ENCODE data around the gene DOLPP1. TPM values are rescaled to one million over a fixed set of nuclear protein-coding genes. Genes with fewer than 3 reads are reported as not detected.
"Not testable (repeated sequence)": the region's sequence is repeated elsewhere in the genome, so short reads cannot be mapped to it uniquely, and the experiment has no call there.

The DOLPP1 gene, protein sequence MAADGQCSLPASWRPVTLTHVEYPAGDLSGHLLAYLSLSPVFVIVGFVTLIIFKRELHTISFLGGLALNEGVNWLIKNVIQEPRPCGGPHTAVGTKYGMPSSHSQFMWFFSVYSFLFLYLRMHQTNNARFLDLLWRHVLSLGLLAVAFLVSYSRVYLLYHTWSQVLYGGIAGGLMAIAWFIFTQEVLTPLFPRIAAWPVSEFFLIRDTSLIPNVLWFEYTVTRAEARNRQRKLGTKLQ
- 10 to 100 TPM; 12.3 to 20.8 TPM for total RNA-seq

DNA sequence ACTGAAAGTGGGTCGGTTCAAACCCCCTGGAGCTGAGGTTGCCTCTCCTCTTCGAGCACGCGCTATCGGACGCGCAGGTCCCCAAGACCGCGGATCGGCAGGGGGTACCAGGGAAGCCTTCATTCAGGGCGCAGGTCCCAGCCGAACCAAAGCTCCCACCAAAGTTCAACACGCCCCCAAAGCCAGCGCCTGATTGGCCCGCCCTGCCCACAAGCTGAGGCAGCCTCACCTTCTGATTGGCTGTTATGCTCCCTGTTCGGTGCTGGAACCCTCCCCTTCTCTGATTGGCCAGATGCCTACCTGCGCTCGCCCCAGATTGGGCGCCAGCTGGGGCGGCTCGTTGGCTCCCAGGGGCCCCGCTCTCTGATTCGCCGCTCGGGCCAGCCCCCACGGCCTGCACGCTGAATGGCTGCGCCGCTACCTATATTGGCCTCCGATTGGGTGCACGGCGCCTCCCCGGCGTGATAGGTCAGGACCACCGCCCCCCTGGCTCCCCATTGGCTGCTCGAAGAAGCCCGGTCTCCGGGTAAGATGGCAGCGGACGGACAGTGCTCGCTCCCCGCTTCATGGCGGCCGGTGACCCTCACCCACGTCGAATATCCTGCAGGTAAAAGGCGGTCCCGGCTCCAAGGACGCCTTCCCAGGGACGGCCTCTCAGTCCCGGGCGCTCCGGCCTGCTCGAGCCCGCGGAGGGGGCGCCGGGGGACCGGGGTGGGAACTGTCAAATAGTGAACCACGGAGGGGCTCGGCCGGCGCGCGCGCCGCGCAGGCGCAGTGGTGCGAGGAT lies at the start of gene DOLPP1:
TSS of gene DOLPP1 (plus strand) at position 511 of the 787 bp plus-strand sequence. CDS start at position 532, 21 bp downstream.
- peak within 1 kb of the TSS; percentile 94 for H3K4me3 Mint-ChIP-seq
- peaks cover under 1% of the 10 kb centered on the region for H3K4me1 Mint-ChIP-seq
- peaks cover 8% of the 10 kb centered on the region for H3K36me3 Mint-ChIP-seq (ENCODE audit: low read depth)
- peak; percentile 97 for ATAC-seq (replicated peaks)
- H3K9me3 Mint-ChIP-seq, result no peaks in the 10 kb centered on the region
- H3K27ac Mint-ChIP-seq, result peak within 1 kb of the TSS; percentile 89
- no peaks in the 10 kb centered on the region for H3K27me3 Mint-ChIP-seq

DNA sequence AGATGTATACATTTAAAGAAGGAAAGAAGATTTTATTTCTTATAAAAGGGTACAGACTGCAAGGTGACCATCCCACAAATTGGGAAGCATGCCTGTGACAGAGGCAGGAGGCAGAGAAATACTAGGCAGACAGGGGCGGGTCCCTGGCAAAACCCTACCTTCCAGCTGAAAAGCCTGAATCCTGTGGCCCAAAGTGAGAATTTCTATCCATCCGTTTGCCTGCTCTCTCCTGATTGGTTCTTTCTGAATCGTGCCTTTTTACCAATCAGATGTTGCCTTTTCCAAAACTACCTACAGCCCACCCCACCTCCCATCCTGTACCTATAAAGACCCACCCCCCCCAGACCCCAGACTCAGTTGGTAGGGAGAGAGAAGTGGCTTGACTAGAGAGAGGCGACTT lies 49.4 kb upstream of the DOLPP1 start:
- no peak for ATAC-seq (replicated peaks)
- H3K27ac Mint-ChIP-seq, result no peak overlapping the region
- H3K4me1 Mint-ChIP-seq, result peaks cover 4% of the 10 kb centered on the region
- H3K27me3 Mint-ChIP-seq, result no peaks in the 10 kb centered on the region
- H3K36me3 Mint-ChIP-seq (ENCODE audit: low read depth), result no peaks in the 10 kb centered on the region
- no peaks in the 10 kb centered on the region for H3K9me3 Mint-ChIP-seq
- no peak overlapping the region for H3K4me3 Mint-ChIP-seq

DNA sequence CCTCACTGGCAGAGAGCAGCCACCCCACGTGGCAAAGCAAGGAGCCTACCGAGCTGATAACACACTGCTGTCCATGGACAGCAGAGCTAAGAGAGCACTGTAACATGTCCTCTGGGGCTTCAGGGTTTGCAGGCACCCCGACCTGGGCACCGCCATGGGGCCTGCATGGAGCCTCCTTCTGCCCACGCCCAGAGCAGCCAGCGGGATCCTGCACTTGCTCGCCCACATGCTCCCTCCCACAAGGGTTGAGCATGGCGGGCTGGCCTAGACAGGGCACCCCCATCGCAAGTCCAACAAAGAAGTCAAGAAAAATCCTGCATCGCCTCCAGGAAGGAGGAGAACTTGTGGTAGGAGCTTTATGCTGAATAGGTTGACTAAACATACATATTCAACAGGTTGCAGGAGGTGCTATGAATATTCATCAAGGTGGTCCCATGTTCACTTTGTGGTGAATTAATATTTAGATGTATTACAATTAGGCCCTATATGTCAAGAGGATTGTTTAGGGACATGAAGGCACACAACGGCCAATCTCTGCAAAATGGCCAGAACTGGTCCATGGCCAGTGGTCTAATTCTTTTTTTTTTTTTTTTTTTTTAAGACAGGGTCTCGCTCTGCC lies 48.3 kb upstream of the DOLPP1 start:
- no peak for ATAC-seq (replicated peaks)
- Mint-ChIP-seq H3K4me3 (no peak overlapping the region), H3K4me1 (peaks cover 8% of the 10 kb centered on the region), H3K27me3 (no peaks in the 10 kb centered on the region), H3K36me3 (ENCODE audit: low read depth) (no peaks in the 10 kb centered on the region), H3K9me3 (no peaks in the 10 kb centered on the region), H3K27ac (no peak overlapping the region)

DNA sequence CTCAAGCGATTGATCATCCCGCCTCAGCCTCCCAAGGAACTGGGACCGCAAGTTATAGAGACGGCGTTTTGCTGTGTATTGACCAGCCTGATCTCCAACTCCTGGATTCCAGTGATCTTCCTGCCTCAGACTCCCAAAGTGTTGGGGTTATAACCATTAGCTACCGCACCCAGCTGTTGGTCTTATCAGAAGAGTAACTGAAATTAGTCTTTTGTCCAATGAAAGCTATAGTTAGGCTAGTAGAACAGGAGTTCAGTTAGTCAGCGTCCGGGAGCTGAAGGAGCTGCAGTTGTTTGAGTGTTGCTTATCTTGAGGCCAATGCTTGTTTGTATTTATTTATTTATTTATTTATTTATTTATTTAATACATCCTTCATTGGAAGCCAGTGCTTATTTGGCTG lies 47.7 kb upstream of the DOLPP1 start:
- H3K27me3 Mint-ChIP-seq, result no peaks in the 10 kb centered on the region
- H3K9me3 Mint-ChIP-seq, result no peaks in the 10 kb centered on the region
- H3K4me1 Mint-ChIP-seq, result peaks cover 8% of the 10 kb centered on the region
- H3K36me3 Mint-ChIP-seq (ENCODE audit: low read depth), result no peaks in the 10 kb centered on the region
- no peak overlapping the region for H3K4me3 Mint-ChIP-seq
- ATAC-seq (replicated peaks), result no peak
- H3K27ac Mint-ChIP-seq, result no peak overlapping the region

DNA sequence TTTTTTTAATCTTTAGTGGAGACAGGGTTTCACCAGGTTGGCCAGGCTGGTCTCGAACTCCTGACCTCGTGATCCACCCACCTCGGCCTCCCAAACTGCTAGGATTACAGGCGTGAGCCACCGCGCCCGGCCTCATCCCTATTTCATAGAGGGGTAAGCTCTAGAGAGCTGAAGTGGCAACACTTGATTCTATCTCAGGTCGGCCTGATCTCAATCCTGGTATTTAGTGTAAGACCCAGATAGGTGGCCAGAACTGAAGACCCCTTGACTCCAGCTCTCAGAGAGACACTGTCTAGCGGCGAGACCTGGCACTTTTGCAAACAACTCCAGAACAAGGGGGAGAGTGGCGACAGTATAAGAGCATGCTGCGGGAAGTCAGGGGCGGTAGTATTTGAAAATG lies 45.1 kb upstream of the DOLPP1 start:
- H3K36me3 Mint-ChIP-seq (ENCODE audit: low read depth); H3K9me3 Mint-ChIP-seq; H3K27me3 Mint-ChIP-seq; H3K4me1 Mint-ChIP-seq: not testable (repeated sequence)
- H3K4me3 Mint-ChIP-seq, result peak overlapping the region; percentile 93
- H3K27ac Mint-ChIP-seq, result peak overlapping the region; percentile 87
- ATAC-seq (replicated peaks), result peak; percentile 3

DNA sequence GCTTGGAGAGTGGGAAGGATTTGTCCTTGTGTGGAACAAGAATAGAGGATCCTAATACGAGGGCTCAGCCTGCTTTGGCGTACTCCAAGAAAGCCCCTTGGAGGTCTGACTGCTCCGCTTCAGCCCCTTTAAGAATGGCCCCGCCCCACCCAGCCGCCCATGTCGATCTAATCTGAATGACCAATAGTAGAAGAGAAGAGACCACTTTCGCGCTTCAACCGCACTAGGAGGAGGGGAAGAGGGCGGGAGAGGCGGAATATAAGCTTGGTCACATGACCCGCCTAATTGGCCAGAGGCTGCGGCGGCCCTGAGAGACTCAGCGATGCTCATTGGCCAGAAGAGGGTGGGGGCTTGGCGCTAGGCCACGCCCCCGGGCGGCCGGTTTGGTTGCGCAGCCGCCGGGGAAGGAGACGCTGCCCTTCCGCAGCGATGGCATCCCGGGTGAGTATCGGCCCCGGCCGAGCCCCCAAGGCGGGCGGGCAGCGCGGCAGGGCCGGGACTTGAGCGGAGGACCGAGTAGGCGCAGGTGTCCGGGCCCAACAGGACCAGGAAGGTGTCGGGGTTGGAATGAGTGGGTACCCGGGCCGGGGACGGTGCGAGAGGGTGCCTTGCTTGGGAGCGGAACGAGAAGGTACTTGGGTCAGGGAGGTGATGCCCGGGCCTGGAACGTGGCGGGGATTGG lies 44.5 kb upstream of the DOLPP1 start, which contains the start of gene MIGA2:
TSS of gene MIGA2 (plus strand) at position 386 of the 682 bp plus-strand sequence. CDS start 3,969 bp downstream, outside the sequence.
- peak within 1 kb of the TSS; percentile 87 for H3K27ac Mint-ChIP-seq
- ATAC-seq (replicated peaks), result peak; percentile 99
- no peaks in the 10 kb centered on the region for H3K9me3 Mint-ChIP-seq
- H3K4me3 Mint-ChIP-seq, result peak within 1 kb of the TSS; percentile 93
- peaks cover under 1% of the 10 kb centered on the region for H3K36me3 Mint-ChIP-seq (ENCODE audit: low read depth)
- peaks cover 8% of the 10 kb centered on the region for H3K4me1 Mint-ChIP-seq
- no peaks in the 10 kb centered on the region for H3K27me3 Mint-ChIP-seq

DNA sequence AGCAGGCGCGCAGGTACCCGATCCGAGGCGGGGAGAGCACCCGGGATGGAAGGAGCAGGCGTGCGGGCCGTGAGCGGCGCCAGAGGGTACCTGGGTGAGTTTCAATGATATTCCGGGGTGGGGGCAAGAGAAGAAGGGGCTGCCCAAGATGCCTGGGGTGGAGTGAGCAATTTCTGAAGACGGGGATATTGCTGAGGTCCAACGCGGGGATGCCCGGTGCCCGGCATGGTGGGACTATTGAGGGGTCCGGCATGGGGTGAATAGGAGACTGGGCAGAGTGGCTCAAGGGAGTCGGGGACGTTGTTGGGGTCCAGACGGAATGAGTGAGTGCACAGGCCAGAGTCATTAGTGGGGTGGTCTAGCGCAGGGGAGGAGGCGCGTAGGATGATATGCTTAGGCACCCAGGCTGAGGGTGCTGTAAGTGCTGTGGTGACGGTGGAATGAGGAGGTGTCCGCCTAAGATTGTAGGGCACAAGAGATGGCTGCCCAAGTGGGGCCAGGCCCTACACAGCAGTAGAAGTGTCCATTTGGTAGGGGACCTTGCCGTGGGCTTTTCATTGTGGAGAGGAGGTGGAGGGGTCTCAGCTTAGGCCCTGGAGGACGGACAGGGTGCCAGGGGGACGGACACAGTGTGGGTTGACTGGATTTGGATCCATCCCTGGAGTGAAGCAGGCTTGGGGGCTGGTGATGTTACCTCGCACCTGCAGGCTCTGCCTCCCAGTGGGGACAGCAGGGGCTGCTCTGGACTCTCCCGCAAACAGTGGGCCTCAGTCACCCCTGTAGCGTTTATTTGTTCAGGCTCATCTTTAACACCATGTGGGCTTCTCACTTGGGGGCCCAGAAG lies 43.8 kb upstream of the DOLPP1 start:
- ATAC-seq (replicated peaks), result no peak
- H3K4me3 Mint-ChIP-seq, result peak overlapping the region; percentile 93
- H3K27ac Mint-ChIP-seq, result peak overlapping the region; percentile 87
- no peaks in the 10 kb centered on the region for H3K9me3 Mint-ChIP-seq
- H3K4me1 Mint-ChIP-seq, result peaks cover 8% of the 10 kb centered on the region
- H3K36me3 Mint-ChIP-seq (ENCODE audit: low read depth), result peaks cover 8% of the 10 kb centered on the region
- no peaks in the 10 kb centered on the region for H3K27me3 Mint-ChIP-seq

DNA sequence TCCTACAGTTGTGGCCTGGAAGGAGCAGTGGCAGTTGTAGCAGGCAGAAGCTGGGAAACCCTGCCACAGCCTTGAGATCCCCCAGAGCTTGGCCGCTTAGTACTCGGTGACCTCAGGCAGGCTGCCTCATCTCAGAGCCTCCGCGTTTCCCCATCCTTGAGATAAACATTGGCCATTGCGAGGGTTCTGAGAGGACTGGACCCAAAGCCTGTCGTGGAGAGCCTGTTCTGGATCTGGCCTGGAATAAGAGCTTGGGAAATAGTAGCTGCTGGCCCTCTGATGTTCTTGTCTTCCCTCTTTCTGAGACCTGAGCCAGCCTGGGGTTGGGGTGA lies 43.2 kb upstream of the DOLPP1 start:
- Mint-ChIP-seq H3K9me3 (no peaks in the 10 kb centered on the region), H3K27ac (no peak overlapping the region), H3K36me3 (ENCODE audit: low read depth) (peaks cover 14% of the 10 kb centered on the region), H3K27me3 (no peaks in the 10 kb centered on the region), H3K4me3 (peak overlapping the region; percentile 93), H3K4me1 (peaks cover 8% of the 10 kb centered on the region)
- no peak for ATAC-seq (replicated peaks)

DNA sequence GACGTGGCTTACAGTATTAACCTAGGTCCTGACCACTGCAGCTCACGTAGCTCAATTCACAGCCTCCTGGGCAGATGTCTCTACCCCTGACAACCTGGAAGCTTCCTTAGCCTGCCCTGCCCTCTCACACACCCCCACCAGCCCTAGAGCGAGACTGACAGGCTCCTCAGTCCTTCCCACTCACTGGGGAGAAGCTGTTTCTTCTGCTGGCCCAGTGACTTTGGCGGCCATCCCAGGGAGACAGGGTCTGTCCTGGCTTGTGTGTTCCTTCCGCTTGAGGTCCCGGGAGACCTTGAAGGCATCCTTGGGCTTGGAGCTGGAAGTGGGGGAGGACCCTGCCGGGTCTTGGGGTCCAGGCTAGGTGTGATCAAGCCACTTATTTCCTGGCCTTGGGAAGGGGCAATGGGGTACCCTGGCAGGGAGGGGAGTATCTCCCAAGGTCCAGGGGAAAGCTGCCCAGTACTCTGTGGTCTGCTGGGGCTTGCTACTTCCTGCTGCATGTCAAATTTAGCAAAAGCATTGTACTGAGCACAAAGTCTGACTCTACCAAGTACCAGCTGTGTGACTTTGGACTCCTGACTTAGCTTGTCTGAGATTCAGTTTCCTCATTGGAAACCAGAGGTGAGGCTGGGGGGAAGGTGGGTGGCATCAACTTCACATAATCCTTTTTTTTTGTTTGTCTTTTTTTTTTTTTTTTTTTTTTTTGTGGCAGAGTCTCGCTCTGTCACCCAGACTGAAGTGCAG lies 42.6 kb upstream of the DOLPP1 start:
- peak overlapping the region; percentile 93 for H3K4me3 Mint-ChIP-seq
- peaks cover 19% of the 10 kb centered on the region for H3K36me3 Mint-ChIP-seq (ENCODE audit: low read depth)
- no peak for ATAC-seq (replicated peaks)
- H3K27ac Mint-ChIP-seq, result no peak overlapping the region
- H3K27me3 Mint-ChIP-seq, result no peaks in the 10 kb centered on the region
- H3K4me1 Mint-ChIP-seq, result peaks cover 8% of the 10 kb centered on the region
- no peaks in the 10 kb centered on the region for H3K9me3 Mint-ChIP-seq

DNA sequence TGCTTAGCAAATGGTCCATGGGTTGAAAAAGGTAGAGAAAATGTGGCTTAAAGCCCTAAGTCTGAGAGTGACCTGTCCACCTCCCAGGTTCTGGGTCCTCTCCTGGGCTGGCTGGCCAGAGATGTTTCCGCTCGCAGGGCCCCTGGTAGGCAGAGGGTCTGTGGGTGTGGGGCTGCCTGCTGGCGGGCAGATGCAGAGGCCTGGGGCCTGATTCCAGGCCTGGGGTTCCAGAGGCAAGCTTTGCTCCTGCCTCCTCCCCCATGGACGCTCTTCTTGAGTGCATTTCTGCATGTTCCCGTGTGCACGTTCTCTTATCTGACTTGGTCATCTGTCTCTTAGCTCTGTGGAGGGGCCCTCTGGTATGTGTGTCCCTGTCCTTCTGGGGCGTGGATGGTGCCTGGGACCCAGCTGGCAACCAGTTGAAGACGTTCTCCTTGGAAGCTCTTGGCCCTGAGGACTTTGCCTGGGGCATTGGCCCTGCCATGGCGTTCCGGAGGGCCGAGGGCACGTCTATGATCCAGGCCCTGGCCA lies 40.7 kb upstream of the DOLPP1 start:
- Mint-ChIP-seq H3K9me3 (no peaks in the 10 kb centered on the region), H3K4me1 (peaks cover 8% of the 10 kb centered on the region), H3K4me3 (no peak overlapping the region), H3K36me3 (ENCODE audit: low read depth) (peaks cover 32% of the 10 kb centered on the region), H3K27me3 (no peaks in the 10 kb centered on the region), H3K27ac (no peak overlapping the region)
- ATAC-seq (replicated peaks), result no peak

DNA sequence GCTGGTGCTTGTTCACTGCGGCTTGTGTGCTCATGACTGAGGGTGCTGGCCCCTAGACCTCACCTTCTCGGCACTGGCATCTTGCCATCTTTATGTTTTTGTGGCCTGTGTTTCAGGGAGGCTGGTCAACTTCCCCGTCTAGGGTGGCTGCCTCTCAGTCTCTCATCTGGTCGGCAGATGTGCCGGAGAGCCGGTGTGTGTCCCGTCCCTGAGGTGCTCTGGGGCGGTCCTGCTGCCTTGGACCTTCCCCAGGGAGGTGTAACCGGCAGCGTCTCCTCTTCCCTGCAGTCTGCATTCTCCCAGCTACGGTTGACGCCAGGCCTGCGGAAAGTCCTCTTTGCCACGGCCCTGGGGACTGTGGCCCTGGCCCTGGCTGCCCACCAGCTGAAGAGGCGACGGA lies 38.9 kb upstream of the DOLPP1 start:
- Mint-ChIP-seq H3K27ac (no peak overlapping the region), H3K4me3 (no peak overlapping the region), H3K9me3 (no peaks in the 10 kb centered on the region), H3K4me1 (peaks cover 4% of the 10 kb centered on the region), H3K36me3 (ENCODE audit: low read depth) (peaks cover 32% of the 10 kb centered on the region), H3K27me3 (no peaks in the 10 kb centered on the region)
- no peak for ATAC-seq (replicated peaks)

DNA sequence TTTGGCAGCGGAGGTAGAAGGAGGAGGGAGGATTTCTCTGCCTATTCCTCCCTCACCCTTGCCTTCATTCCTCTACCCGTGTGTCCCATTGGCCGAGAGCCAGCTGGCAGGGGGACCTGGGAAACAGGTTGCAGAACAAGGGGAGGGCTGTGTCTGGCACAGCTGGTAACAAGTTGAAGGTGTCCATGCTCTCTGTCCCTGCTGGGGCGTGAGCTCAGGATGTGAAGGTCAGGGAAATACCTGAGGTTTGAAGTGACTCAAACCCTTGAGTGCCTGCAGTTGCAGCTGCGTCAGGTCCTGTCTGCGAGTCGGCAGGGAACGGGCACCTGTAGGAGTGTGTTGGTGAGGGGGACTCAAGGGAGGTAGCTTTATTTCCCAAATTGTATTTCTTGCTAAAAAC lies 28.3 kb upstream of the DOLPP1 start:
- Mint-ChIP-seq H3K4me3 (no peak overlapping the region), H3K9me3 (no peaks in the 10 kb centered on the region), H3K27me3 (no peaks in the 10 kb centered on the region), H3K36me3 (ENCODE audit: low read depth) (peaks cover 68% of the 10 kb centered on the region), H3K4me1 (peaks cover 3% of the 10 kb centered on the region), H3K27ac (no peak overlapping the region)
- no peak for ATAC-seq (replicated peaks)

DNA sequence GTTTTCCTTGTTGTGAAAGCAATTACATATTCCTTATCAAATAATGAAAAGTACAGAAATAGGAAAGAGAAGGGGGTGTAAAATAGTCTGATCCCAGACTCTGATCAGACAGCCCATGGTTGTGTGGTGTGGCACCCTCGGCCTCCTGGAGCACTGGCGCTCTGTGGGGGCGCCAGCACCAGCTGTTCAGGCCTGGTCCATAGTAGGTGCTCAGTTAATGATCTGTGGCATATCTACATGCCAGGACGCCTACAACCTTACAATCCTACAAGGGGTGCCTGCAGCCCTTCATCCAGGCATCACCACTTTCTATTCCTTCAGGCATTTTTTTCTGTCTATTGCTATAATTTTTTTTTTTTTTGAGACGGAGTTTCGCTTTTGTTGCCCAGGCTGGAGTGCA lies 27.9 kb upstream of the DOLPP1 start:
- Mint-ChIP-seq H3K27ac (no peak overlapping the region), H3K9me3 (no peaks in the 10 kb centered on the region), H3K4me3 (no peak overlapping the region), H3K27me3 (no peaks in the 10 kb centered on the region), H3K36me3 (ENCODE audit: low read depth) (peaks cover 68% of the 10 kb centered on the region), H3K4me1 (peaks cover 3% of the 10 kb centered on the region)
- no peak for ATAC-seq (replicated peaks)
